ENCODE measurements around the gene TMEM115.

DNA sequence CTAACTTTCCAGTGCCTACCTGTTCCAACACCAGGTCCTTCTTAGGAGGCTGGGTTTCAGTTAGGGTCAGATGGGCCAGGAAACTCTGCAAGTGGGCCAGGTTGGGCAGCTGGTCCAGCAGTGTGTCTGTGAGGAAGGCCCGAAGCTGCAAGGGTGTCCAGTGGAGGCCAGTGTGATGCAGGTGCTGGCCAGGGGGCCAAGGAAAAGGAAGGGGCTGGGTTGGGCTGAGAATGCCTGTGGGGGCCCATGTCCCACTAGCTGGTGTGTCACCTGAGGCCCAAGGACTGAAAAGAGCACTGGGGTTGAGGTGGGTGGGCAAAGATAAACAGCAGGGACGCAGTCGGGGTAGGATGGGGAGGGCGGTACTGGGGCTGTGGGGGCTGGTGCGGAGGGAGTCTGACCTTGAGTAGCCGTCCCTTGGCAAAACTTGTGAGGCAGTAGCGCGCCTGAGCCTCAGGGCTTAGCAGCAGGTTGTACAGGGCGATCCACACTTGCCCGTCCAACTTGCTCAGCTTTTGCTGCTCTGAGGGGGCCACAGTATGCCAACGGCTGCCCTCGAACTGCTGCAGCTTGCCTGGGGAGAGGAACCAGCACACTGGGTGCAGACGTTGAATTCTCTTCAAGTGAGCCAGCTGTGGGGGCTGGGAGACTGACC lies 17.2 kb downstream of the TMEM115 start:
- TF ChIP-seq POLR2A (IDR thresholded peaks at IDR 0.05; ENCODE audit: low read depth, low read length) (no peak), POLR2AphosphoS5 (IDR thresholded peaks at IDR 0.05; ENCODE audit: low read depth, low read length) (no peak), TAF1 (IDR thresholded peaks at IDR 0.05; ENCODE audit: borderline replicate concordance, low read depth, low read length) (no peak)
